DMS53 (cell line): Measurements from ENCODE around the gene HACD4.
"Not testable (repeated sequence)": the region's sequence is repeated elsewhere in the genome, so short reads cannot be mapped to it uniquely, and the experiment has no call there.

Experiments used
- DNase-seq: peaks from one replicate; lab custom pipeline; 2025; lab: John Stamatoyannopoulos, UW

The HACD4 gene

DNA sequence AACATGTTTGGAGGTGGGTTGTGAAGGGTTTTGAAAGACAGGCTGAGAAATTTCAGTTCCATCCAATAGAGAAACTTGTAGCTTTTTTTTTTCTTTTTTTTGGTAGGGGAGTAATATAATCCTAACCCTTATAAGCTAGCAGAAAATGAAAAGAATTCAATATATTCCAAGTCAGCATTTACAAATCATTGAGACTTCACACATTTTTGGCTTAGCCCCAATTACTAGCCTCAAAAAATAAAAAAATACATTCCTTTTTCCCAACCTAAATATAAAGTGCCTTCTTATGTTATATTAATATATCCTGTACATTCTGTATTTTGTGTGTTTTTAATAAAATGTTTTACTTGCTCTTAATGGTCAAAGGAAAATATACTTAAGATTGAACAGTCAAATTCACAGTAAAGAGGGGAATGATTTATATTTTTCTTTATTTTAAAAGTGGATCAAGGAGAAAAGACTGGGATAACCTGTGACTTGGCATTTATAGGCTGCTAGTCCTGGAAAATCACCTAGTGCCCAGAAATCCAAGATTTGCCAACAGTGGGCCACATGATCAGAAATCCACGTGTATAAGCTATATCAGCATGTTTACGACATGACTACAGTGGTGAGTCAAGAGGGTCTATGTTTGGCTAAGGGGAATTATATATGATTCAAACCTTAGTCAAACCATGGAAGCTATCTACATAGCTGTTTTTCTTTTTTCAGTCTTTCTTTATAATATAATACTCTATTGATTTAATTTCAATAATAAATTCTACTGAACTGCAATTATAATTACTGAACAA, 14.5 kb downstream of the HACD4 start:
- no peak for DNase-seq

DNA sequence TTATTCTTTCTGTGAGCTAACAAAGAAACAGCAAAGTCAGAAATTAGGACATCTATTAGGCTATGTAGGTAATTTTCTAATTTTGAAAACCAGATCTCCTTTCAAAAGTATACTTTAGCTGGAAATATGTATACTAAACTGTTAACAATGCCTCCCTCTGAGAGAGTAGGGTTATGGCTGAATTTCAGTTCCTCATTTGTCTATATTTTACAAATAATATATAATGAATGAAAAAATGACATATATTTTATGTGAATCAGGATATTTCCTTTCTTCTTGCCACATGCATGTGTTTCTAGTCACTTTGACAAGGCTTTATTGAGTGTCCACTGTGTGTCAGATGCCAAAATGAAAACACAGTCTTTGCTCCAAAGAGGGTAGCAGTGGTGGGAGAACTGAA, 15.4 kb downstream of the HACD4 start:
- no peak for DNase-seq

DNA sequence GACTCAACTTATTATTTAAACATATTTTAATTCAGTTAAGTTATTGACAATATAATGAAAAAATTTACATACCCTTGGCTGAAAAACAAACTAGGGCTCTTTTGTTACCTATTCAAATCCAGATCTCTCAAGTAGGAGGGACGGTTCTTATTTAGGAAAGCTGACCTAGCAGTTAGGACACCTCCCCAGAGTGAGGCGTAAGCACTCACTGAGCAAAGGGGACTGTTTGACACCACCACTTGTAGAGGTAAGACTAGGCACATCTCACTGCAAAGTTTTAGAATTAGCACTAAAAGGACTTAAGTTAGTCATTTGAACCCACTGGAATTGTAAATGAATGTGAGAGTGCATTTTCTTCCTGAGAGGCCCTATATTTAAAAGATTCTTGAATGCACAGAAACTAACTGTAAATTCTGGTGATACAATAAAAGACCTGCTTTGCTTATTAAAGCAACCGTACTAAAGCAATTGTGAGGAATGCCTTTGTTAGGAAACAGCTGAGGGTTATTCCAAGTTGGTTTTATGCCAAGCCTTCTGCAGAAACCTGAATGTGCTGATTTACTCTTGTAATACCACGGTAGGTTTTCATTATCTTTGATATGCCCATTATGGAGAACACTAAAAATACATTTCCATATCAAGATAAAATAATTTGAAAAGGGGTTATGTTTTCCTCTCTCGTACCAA, 16.2 kb downstream of the HACD4 start:
- no peak for DNase-seq

DNA sequence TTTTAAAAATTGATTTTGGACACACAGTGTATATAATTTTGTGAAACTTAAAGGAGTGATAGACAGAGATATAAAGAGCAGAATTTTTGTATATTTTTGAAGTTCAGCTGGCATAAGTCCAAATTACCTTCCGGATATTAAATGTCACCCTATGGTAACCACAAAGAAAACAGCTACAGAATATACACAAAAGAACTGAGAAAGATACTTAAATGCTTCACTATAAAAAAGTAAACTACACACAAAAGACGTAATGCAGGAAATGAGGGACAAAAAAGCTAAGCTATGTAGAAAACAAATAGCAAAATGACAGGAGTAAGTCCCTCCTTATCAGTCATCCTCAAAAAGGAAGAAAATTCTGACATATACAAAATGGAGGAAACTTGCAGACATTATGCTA, 29.4 kb downstream of the HACD4 start:
- no peak for DNase-seq

DNA sequence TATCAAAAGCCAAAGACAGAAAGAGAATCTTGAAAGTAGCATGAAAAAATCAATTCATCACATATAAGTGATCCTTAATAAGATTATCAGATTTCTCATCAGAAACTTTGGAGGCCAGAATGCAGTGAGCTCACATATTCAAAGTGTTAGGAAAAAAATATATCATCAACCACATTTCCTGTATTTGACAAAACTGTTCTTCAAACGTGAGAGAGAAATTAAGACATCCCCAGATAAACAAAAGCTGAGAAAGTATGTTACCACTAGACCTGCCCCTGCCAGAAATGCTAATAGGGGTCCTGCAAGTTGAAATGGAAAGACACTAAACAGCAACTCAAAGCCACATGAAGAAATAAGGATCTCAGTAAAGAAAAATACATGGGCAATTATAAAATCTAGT, 29.9 kb downstream of the HACD4 start:
- no peak for DNase-seq

DNA sequence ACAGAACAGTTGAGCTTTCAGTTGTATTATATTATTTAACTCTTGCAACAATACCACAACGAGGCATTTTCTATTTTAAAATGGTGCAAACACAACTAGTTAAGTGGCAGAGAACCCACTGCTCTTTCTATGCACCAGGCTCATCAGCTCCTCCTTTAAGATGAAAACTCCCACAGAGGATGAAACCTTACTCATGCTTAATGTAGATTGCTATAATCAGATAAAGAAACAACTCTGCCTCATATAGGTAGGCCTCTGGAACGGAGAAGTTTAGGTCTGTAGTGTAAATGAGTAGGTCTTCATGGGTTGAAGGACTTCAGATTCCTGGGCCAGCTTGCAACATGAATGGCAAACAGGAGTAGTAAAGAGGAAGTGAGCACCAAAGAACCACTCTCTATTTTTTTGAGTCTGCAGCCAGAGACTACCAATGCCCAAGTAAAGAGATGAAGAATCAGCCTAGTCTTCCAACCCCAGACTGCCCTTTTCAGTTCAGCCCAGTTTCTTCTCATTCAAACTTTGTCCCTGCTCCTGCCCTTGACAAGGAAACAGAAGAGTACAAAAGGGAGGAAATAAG, 33.9 kb downstream of the HACD4 start:
- DNase-seq: no peak

DNA sequence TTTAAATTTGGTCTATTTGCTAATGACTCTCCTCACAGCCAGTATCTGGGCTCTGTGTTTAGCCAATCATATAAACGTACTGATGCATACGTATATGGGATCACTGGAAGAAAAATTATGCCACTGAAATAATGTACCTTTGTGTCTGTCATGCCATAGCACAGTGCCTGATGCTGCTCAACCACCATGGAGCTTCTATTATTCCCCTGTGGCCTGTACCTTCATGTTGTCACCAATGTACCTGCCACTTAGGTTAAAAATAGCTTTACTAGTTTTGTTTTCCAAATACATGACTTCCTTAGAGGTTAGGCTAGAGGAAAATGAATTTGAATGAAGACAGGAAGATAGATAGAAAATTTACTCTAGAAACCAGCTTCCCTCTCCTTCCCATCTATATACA, 34.6 kb downstream of the HACD4 start:
- no peak for DNase-seq

DNA sequence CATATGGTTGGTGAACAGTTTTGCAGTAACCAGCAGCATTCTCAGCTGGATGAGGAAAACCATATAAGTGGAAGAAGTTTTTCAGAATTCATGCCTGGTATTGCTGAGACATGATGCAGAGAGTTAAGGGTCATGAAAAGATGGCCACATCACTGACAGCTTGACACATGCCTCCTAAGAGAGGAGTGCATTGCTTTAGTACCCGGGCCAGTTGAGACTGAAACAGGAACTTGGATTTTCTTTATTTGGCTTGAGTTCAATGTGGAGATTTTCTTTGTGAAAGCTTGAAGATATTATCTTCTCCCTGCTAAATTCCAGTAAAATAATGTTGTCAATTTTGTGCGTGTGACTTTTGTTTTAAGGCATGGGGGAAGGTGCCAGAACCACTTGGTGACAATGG, 35.8 kb downstream of the HACD4 start:
- no peak for DNase-seq

DNA sequence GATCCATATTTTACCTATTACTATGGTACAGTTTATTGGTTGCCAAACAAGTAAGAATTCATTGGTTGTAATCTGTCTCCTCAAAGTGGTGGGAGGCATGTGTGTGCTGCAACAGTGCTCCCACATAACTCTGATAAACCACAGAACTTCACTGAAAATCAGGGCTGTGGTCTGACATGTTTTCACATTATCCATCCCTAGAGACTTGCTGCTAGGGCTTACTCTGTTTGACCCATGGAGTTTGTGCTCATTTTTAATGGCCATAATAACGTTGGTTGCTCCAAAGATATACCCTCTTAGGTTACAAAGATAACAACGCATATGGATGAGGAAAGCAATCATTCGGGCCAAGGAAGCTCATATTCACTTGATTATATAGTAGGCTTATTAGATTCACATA, 37.0 kb downstream of the HACD4 start:
- DNase-seq: no peak

DNA sequence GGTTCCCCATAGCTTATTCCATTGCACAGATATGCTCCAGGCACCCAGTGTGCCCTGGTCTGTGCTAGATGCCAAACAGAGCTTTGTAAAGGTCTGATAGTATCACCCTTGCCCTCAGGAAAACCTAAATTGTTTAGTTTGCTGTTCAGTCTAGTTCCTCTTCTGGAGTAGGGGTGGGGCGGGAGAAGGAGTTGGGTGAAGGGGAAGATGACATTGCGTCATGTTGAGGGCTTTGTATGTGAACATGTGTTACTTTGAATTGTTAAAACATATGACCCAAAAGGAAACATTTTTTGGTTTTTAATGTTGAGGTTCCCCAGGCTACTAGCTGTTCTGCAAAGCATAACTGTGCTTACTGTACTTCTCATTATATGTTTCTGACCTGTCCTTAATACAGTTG, 40.6 kb downstream of the HACD4 start:
- DNase-seq: no peak

DNA sequence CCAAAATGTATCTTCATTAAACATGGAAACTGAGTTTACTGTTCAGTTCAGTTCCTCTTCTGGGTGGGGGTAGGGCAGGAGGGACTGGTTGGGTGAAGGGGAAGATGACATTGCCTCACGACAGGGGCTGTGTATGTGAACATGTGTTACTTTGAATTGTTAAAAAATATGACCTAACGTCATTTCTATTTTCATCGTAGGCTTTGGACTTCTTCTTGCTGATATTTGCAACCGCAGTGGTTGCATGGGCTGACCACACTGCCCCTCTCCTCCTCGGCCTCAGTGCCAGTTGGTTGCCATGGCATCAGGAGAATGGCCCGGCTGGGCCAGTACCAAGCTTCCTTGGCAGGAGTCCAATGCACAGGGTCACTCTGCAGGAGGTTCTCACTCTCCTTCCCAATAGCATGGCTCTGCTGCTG, 41.5 kb downstream of the HACD4 start:
- no peak for DNase-seq

DNA sequence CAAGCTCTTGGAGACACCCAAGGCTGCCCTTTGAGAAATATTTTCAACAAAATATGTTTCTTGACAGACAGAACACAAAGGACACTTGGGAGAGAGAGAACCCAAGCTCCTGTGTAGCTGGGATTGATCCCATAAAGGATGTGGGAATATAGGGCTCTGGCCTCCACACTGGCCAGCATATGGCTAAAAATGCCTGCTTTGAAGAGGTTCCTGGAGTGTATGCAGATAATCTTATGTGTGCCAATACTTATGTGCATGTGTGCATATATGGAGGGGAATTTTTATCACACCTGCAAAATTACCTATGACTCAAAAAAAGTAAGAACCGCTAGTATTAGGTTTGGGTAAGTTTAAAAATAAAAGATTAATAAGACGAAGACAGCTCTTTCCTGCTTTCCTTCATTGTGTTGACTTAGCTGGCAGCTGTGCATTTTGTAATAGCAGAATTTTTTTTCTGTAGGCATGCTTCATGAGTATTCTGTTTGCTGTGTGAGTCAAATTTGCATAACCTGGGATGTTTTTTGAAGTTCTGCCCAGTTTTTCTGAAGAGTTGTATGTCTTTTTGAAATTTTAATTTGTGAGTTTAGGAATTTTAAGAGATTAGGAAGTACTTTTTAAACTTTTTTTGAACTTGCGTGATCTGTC, 42.6 kb downstream of the HACD4 start:
- DNase-seq: peak; percentile 33

DNA sequence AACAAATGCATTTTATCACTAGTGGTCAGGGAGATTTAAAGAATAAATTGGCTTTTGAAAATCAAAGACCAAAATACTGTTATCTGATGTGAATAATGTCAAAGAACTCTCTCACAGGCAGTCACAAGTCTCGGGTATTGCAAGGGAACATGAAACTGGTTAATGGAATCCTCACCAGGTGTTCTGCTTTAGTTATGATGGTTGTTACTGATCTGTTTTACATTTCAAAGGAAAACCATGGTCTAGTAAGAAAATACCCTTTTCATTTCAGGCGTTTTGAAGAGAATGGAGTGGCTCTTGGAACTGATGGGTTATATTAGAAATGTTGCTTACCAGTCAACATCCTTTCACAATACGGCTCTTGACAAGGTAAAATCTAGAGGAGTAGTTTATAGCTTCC, 43.4 kb downstream of the HACD4 start:
- DNase-seq: no peak

DNA sequence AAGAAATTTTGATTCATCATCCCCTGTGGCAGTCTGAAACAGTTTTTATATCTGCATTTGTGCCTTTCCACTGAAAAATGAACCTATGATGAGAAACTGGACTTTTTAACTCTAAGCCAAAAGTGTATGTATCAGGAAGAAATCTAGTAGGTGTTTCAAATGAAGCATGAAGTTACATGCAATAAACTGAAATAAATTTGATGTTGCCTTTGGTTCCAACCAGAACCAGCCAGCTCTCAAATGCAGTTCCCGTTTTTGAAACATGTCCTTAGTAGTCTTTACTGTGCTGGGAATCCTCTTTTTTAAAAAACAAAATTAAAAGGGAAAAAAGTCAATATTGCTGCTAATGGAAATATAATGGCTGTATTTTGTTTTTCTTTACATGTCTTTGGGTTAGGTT, 43.9 kb downstream of the HACD4 start:
- no peak for DNase-seq

DNA sequence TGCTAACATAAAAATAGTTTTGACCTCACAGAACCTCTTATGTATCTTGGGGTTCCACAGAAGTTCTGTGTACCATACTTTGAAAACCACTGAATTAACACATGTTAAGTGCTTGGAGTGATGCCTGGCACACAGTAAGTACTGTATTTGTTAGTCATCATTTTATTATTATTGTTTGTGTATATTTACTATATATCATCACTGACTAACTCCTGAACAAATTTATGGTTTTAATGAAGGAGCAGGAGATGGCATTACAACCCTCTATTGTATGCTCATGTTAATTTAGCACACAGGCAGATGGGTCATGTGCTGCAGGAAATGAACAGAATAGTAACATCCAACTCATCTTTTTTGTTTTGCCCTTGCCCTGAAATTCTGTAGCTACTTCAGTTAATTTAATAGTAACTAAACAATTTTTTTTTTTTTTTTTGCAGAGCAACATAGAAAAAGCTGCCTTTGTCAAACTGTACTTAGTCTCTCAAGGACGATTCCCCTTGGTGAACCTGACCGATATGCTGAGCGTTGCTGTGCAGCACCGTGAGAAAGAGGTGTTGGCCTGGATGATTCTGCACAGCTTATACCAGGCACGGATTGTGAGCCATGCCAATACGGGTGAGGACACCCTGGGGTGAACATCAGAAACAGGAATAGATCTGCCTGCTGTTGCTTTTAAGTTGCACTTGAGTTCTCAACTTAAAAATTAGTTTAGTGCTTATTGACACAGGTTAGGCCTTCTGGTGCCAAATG, 45.4 kb downstream of the HACD4 start:
- no peak for DNase-seq

DNA sequence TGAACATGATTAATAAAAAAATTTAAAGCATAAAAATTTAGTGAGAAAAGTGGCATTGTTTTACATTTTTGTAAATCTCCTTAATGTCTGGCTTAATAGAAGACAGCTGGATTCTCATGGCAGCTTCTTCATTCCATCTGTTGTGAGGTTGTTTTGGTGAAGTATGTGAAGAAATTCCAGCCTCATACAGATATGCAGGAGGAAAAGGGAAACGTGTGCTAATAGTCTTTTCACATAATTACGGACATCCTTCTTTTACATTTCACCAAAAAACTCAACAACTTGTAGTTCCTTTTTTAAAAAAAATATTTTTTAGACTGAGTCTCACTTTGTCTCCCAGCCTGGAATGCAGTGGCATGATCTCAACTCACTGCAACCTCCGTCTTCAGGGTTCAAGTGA, 46.9 kb downstream of the HACD4 start:
- no peak for DNase-seq

DNA sequence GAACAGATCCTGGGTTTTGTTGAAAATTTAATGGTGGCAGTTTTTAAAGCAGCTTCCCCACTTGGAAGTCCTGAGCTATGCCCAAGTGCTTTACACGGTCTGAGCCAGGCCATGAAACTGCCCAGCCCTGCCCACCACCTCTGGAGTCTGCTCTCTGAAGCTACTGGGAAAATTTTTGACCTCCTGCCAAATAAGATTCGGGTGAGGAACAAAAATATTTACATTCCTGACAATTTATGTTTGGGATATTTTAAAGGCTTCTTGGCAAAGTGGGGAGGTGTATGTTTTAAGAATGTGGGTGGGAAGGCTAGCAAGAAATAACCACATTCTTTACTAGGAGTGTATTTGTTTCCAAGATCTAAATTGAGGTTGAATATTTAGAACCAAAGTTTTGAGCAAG, 50.0 kb downstream of the HACD4 start:
- no peak for DNase-seq

DNA sequence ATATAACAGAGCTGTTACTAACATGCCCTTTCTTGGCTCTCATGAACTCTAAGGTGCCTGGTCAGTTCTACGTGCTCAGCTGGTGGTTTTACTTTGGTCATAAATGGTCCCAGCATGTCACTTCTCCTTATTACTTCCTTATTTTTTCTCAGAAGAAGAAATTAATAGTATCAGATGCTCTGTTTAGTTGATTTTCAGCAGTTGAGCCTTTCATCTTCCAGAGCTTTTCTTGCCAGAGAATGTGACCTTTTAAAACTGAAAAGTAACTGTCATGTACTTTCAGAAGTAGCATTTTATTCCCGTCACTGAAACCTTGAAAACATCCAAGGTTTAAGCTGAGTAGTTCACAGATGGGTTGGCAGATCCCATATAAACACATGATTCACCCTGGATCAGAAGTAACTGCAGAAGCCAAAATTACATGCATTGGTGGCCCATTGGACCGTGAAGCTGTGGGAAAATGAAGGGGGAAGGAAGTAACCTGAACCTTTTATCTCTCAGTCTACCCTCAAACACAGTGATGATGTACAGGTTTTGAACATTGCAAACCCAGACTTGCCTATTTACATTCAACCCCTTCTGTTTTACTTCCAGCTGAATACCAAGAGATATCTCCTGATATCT, 50.5 kb downstream of the HACD4 start:
- DNase-seq: no peak

DNA sequence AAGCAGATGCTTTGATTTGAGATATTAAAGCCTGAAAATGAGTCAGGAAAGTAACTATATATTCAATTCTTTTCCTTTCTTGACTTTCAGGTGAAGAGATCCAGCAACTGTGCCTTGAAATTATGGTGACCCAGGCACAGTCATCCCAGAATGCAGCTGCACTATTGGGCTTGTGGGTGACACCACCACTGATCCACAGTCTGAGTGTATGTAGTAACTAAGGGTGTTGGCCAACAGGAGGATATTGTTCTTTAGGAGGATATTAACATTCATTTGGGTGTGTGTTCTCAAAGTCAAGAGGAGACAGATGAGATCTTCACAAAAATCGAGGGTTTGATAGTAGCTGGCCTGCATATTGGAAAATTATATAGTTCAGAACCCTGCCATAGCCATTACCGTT, 53.2 kb downstream of the HACD4 start:
- DNase-seq: no peak

DNA sequence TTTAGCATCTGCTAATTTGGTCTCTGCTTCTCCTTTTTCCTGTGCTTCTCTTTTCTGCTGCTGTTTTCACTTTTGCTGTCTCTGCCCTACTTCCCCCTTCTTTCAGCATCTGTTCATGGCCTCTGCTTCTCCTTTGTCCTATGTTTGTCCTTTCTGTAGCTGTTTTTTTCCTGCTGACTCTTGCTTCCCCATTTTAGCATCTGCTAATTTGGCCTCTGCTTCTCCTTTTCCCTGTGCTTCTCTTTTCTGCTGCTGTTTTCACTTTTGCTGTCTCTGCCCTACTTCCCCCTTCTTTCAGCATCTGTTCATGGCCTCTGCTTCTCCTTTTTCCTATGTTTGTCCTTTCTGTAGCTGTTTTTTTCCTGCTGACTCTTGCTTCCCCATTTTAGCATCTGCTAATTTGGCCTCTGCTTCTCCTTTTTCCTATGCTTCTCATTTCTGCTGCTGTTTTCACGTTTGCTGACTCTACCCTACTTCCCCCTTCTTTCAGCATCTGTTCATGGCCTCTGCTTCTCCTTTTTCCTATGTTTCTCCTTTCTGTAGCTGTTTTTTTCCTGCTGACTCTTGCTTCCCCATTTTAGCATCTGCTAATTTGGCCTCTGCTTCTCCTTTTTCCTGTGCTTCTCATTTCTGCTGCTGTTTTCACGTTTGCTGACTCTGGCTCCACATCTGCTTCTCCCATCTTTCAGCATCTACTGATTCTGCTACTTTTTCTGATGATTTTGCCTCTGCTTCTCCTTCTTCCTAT, 57.1 kb downstream of the HACD4 start:
- not testable (repeated sequence) for DNase-seq
